ENCODE measurements around the gene VPS39.

GRCh38 chr15:42141246-42141645 is 66.9 kb downstream of the VPS39 start:
- TF ChIP-seq POLR2AphosphoS5 (IDR thresholded peaks at IDR 0.05) (no peak), CTCF (IDR thresholded peaks at IDR 0.05) (no peak)
